NCI-H2107 (cell line): ENCODE results near the gene HYAL3.
"Not testable (repeated sequence)": the region's sequence is repeated elsewhere in the genome, so short reads cannot be mapped to it uniquely, and the experiment has no call there.

Source experiments
- DNase-seq: peaks from one replicate; lab custom pipeline; 2025; lab: John Stamatoyannopoulos, UW

HYAL3 gene

GRCh38 chr3:50269977-50270413, 29.2 kb downstream of the HYAL3 start:
- DNase-seq: no peak

- DNase-seq: no peak
These were observed 29.7 kb downstream of the HYAL3 start for GRCh38 chr3:50269460-50269859.

GRCh38 chr3:50268703-50269451, 30.3 kb downstream of the HYAL3 start, which contains the start of gene SEMA3B:
Gene SEMA3B (plus strand): TSS chr3:50269147. CDS start chr3:50269241, 94 bp downstream.
- no peak for DNase-seq

GRCh38 chr3:50268276-50268675, 30.9 kb downstream of the HYAL3 start:
- DNase-seq: no peak

- DNase-seq: no peak
These were observed 31.8 kb downstream of the HYAL3 start for GRCh38 chr3:50267280-50267913.

- no peak for DNase-seq
These were observed 32.4 kb downstream of the HYAL3 start for GRCh38 chr3:50266836-50267235.

- no peak for DNase-seq
These were observed 33.2 kb downstream of the HYAL3 start for GRCh38 chr3:50266017-50266416.

GRCh38 chr3:50265571-50265970, 33.6 kb downstream of the HYAL3 start:
- DNase-seq: no peak

GRCh38 chr3:50264964-50265485, 34.2 kb downstream of the HYAL3 start:
- no peak for DNase-seq

GRCh38 chr3:50264383-50264963, 34.7 kb downstream of the HYAL3 start:
- no peak for DNase-seq

- no peak for DNase-seq
These were observed 35.5 kb downstream of the HYAL3 start for GRCh38 chr3:50263478-50264382.

- no peak for DNase-seq
These were observed 36.4 kb downstream of the HYAL3 start for GRCh38 chr3:50262778-50263177.

GRCh38 chr3:50262200-50262599, 37.0 kb downstream of the HYAL3 start:
- DNase-seq: not testable (repeated sequence)

- no peak for DNase-seq
These were observed 37.7 kb downstream of the HYAL3 start for GRCh38 chr3:50261505-50261904.

- DNase-seq: no peak
These were observed 38.2 kb downstream of the HYAL3 start for GRCh38 chr3:50260942-50261441.

GRCh38 chr3:50260027-50260941, 38.9 kb downstream of the HYAL3 start:
- DNase-seq: peak; percentile 40

GRCh38 chr3:50259432-50260026, 39.7 kb downstream of the HYAL3 start:
- no peak for DNase-seq

- DNase-seq: no peak
These were observed 40.2 kb downstream of the HYAL3 start for GRCh38 chr3:50258979-50259378.

GRCh38 chr3:50258029-50258680, 41.0 kb downstream of the HYAL3 start:
- DNase-seq: no peak
